GM18867 (cell line): ENCODE results near the gene ROR2.
A peak's percentile ranks its signal among the peaks of the same experiment; 100 is the strongest.
"Not testable (repeated sequence)": the region's sequence is repeated elsewhere in the genome, so short reads cannot be mapped to it uniquely, and the experiment has no call there.

Experiments
- ATAC-seq: cut with Tn5 transposase; IDR thresholded peaks from one replicate; pipeline ENCODE4 v1.9.1; 2021; ENCODE audit warnings: mild to moderate bottlenecking, moderate library complexity; ENCODE audit not compliant: unreplicated experiment

The ROR2 gene

DNA sequence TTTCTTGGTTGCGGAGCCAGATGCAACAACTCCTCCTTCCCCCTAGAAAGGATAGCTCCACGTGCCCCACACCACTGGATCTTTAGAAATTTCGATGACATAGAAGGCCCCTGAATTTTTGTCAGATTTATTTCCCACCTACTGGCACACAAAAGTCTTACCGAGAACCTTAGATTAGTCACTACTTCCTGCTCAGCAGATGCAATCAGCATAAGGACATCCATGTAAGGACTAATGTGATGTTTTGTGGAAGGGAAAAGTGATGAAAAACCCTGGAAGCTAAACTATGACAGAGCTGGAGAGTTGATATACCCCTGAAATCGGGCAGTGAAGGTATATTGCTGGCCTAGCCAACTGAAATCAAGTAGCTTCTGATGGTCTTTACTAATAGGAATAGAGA is 400.9 kb downstream of the ROR2 start:
- ATAC-seq, result no peak

DNA sequence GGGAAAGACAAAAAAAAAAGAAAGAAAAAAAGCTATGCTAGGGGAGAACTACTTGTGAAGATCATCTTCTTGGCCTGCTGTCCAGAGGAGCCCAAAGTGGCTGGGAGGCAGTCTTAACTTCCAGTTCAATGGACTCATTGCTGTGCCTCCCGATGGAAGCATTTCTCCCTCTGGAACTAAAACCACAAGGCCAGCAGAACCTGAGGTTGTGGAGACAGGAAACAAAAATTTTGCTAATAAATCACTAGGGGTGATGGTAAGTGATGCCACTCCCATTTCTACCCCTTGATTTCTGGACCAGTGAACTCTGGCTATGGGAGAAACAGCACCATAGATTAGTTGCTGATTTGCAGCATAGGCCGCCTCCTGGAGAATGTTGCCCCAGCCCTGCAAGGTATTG is 402.9 kb downstream of the ROR2 start:
- ATAC-seq, result no peak

DNA sequence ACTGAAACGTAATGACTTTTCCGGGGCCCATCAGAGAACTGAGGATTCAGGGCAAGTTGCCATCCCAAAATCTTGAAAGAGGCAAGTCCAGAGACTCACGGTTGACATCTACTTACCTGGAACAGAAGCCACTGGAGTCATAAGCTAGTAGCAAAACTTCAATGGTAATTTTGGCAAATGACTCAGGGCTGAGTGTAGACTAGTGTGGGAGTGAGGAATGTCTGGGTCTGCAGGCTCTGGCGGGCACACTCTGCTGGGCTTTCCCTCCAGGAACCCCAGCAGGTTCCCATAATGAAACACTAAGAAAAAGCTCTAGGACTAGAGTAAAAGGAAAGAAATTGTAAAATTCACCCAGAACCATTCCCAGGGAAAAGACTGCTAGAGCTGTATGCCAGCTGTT is 403.5 kb downstream of the ROR2 start:
- ATAC-seq, result no peak

DNA sequence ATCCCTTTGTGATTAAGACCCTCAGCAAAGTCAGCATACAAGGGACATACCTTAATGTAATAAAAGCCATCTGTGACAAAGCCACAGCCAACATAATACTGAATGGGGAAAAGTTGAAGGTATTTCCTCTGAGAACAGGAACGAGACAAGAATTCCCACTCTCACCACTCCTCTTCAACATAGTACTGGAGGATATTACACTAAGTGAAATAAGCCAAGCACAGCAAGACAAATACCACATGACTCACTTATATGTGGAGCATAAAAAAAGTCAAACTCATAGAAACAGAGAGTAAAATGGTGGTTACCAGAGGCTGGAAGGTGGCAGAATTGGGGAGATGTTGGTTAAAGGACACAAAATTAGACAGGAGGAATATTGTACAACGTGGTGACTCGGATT is 408.3 kb downstream of the ROR2 start:
- no peak for ATAC-seq

DNA sequence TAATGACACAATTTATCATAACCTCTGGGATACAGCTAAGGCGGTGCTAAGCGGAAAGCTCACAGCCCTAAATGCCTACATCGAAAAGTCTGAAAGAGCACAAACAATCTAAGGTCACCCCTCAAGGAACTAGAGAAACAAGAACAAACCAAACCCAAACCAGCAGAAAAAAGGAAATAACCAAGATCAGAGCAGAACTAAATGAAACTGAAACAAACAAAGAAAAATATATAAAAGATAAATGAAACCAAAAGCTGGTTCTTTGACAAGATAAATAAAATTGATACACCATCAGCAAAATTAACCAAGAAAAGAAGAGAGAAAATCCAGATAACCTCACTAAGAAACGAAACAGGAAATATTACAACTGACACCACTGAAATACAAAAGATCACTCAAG is 409.5 kb downstream of the ROR2 start:
- not testable (repeated sequence) for ATAC-seq

DNA sequence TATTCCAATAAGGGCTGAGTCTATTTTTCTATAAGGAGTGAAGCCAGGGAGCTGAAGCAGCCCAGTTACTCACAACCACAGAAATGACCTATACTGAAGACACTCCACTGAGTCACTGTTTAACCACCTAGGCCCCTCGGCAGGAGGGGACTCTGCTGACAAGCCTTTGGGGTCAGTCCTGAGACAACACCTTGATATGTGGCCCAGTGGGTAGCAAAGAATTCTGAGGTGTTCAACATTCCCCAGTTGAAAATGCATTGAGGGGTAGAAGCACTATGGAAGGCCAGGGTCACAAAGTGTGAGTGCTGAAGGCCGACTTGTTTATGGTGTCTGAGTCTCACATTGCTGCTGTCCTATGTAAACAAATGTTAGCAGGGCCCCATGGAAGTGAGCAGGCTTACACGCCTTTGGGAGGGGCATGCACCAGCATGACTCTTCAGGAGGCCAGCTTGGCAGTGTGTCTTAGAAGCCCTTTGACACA is 413.8 kb downstream of the ROR2 start:
- no peak for ATAC-seq

DNA sequence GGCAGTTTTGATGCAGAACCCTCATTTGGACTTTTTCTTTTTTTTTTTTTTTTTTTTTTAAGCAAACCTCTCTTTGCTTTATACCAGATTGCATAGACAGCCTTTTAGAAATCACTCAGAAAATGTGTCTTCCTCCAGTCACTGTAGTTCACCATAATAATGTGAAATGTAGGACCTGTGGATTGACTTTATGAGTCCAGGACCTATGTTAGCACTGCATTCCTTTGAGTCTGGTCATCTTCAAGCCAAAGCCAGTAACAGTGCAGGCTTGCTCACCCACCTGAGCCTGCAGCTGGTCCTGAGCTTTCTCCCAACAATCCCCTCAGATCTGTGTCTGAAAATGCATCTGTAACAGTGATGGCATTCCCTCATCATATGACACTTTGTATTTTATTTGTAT is 415.7 kb downstream of the ROR2 start:
- ATAC-seq, result no peak

DNA sequence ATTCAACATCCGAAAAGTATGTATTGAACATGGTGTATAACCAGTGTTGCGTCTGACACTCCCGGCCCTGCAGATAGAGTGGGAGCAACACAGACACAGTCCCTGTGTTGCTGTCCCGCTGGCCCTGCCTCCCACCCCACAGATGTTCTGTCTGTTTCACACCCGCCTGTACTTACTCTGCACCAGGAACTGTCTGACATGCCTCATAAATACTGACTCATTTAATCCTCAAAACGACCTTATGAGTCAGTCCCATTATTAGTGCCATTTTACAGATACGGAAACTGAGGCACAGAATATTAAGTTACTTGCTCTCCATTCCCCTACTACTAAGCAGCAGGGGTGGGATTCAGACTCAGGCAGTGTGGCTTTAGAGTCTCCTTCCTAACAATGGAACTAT is 416.6 kb downstream of the ROR2 start:
- no peak for ATAC-seq

DNA sequence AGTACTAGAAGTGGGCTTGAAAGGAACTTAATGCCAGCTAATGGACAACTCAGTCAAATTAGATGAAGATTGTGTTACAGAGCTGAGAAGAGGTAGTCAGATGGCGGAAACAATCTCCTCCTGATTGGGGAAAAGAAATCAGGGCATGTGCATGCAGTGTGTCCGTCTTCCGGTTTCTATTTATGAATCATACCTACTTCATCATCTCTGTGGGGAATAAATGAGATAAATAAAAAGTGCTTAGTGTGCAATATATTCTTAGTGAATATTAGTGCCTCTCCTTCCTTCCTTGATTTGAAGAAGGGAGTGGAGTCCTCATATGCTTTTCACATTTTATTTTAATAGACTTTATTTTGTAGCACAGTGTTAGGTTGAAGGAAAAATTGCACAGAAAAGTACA is 417.7 kb downstream of the ROR2 start:
- no peak for ATAC-seq

DNA sequence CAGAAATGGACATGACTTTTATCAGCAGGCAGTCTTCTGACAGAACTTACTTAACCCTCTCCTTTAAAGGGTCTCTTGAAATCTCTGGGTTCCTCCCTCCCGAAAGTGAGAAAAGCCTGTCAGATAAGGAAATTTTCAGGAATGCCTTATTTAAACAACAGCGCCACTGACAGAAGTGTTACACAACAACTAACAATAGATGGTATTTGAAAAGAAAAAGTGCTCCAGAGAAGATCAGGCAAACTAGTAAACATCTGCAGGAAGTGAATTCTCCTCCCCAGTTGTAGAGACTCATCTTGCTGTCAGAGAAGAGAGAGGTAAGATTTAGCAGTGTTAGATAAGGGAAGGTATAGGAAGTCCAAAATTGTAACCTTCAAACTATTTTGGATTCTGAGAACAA is 419.2 kb downstream of the ROR2 start:
- ATAC-seq, result no peak

DNA sequence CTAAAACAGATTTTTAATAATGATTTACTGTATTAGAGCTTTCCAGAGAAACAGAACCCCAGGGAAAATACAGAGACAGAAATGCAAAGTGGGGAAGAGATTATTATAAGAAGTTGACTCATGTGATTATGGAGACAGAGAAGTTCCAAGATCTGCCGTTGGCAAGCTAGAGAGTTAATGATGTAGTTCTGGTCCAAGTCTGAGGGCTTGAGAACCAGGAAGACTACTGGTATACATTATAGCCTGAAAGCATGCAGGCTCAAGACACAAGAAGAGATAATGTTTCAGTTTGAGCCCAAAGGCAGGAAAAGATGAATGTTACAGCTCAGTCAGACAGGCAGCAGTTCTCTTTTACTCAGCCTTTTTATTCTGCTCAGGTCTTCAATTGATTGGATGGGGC is 427.5 kb downstream of the ROR2 start:
- no peak for ATAC-seq

DNA sequence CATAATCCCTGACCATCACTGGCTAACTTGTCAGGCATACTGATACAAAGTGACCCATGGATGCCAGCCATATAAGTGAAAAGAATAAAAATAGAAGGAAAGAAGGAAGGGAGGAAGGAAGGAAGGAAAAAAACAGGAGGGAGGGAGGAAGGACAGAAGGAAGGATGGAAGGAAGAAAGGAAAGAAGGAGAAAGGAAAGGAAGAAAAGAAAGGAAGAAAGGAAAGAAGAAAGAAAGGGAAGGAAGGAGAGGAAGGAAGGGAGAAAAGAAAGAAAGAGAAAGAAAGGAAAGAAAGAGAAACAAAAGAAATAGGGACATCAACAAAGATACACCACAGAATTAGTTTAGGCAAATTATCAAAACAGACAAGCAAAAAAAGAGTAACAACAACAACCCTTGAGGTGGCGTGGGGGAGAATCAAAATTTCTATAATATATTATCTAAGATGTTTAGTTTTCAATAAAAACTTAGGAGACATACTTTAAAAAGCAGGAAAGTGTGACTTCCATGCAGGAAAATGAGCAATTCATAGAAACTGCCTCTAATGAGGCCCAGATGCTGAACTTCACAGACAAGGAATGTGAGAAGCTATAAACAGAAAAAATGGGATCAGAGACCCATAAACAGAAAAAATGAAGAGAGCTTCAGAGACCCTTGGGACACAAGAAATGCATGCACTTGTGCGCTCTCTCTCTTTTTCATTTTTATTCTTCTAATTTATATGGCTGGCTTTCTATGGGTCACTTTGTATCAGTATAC is 430.3 kb downstream of the ROR2 start:
- ATAC-seq, result no peak

DNA sequence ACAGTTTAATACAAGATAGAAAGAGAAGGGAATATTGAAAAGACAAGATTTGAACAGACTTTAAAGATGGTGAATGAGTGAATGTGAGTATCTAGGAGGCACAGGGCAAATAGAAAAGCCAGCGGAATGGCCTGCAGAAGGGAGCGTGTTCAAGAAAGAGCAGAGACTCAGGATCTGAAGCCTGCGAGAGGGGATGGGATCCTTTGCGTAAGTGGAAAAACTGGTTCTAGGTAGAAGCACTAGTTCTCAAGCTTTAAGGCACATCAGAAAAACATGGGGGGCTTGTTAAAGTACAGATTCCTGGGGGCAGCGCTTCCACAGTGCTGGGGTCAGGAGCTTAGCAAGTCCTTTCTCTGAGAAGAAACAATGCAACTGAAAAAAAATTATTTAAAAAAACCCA is 431.6 kb downstream of the ROR2 start:
- ATAC-seq, result no peak

DNA sequence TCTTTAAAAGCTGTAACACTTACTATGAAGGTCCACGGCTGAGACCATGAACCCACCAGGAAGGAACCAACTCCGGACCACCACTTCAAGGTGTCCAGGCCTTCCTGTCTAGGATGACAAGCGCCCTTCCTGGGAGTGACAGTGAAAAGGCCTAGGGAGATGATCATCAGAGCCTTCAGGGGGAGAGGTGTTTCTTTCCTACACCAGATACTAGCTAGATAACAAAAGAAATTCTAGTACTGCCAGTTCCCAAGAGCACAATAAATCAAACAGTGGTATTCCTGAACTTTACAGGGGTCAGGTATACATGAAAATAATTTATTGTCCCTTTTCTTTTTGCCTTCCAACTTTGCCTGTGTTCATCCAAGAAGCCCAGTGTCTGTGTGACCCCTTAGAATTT is 432.2 kb downstream of the ROR2 start:
- ATAC-seq, result no peak

DNA sequence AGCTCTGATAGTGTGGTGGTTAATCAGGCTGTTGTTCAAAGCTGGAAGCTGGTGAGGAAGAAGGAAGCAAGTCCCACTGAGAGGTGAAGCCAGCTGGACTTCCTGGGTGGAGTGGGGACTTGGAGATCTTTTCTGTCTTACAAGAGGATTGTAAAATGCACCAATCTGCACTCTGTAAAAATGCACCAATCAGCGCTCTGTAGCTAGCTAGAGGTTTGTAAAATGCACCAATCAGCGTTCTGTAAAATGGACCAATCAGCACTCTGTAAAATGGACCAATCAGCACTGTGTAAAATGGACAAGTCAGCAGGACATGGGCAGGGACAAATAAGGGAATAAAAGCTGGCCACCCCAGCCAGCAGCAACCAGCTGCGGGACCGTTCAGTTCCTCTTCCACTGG is 432.7 kb downstream of the ROR2 start:
- ATAC-seq, result not testable (repeated sequence)

DNA sequence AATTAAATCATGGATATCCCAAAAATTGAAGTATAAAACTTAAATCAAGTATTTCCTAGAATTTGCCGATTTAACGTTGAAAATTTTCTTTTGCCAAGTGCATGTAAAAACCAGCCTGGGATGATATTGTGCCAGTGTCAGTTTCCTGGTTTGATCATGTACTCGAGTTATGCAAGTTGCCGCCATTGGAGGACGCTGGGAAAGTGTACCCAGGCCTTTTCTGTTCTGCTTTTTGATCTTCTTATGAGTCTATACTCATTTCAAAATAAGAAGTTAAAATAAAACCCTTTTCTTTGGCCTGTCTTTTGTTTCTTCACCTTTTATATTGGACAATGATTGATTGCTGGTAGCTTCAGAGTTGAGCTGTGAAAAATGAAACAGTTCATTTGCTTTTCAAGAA is 433.3 kb downstream of the ROR2 start:
- ATAC-seq, result no peak

DNA sequence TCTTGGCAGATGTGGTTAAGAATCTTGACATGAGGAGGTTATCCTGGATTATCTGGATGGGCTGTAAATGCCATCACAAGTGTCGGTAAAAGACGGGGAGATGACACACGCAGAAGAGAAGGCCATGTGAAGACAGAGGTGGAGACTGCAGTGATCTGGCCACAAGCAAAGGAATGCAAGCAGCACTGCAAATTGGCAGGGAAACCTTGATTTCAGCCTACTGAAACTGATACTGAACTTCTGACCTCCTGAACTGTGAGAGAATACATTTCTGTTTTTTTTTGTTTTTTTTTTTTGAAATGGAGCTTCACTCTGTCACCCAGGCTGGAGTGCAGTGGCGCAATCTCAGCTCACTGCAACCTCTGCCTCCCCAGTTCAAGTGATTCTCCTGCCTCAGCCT is 433.9 kb downstream of the ROR2 start:
- ATAC-seq, result no peak

DNA sequence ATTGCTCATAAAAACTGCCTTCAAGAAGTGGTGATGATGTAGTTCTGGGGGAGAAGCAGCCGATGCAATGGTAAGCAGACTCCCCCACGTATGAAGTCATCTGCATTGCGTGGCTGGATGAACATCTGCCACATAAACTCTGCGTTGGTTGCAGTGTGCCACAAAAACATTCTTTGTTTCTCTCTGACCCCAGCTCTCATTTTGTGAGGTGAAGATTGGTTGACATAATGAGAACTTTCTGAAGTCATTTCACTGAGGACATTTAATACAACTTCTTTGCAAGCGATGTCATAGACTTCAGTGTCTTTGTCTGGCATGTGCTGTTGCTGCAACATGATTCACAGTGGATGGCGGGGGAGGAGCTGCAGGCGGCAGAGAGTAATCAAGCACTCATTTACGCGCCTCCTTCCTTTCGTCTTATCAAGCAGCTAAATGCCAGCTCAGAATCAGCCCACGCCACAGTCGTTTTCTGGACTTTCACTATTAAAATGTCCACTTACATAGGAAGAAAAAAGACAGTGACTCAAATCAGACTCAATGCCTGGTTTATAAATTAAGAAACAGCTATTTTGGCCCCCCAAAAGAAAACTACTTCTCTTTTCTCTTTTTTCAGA is 434.8 kb downstream of the ROR2 start:
- peak; percentile 64 for ATAC-seq
